Measurements from ENCODE around the gene PIP5K1B.

PIP5K1B gene

DNA sequence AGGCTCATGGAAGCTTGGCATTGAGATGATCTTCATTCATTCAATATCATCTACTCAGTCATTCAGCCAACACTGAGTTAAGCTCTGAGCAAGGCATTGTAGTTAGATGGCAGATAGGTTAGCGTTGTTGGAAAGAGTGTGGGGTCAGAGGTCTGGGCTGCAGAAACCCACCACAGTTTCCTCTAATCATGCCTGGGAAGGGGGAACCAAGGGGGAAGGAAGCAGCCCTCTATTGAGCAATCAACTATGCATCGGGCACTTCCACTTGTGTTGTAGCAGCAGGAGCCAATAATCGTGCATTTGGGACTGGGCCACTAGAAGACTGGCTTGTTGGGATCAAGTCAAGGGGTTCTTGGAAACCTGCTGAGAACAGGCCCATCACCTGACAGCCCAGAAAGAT, 139.1 kb downstream of the PIP5K1B start:
- no peak for ATAC-seq

DNA sequence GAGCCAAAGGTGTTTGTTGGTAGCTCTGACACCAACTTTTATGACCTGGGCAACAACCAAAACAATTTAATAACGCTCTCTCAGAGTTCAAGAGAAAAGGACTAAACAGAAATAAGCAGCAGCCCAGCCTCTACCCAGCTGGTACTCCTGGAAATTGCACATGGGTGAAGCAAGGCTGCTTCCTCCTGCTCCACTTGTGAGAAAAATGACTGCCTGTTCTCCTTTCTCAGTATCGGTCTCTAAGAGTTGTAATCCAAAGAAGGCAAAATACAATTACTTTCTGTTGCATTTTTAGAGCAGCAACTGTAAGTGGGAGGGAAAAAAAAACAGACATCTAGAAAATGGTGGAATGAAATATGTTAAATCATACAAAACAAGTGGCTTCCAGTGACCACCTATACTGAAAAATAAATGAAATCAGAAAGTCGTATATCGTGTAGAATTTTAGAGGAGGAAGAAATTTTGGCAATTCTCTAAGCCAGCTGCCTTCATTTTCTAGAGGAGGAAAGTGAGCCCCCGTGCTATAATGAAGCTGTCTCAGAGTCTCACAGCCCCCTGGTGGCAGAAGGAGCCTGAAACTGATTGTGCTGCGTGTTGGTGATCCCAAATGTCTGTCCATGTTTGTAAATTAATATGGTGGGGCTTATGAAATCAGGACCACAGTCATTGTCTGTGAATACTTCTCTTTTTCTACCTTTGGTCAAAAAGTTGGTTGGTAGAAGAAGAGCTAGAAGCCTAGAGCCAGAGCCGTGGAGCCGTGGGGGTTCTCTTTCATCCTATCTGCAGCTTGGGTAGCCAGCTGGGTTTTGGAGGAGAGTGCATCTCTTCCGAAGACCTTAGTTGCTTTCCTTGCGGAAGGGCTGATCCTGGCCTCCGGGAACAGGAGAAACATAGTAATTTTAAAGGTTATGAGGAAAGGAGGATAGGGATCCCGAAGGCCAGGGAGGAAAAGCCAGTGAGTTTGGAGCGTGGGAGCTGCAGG, 139.9 kb downstream of the PIP5K1B start:
- peak; percentile 74; the same call in 2 of the 3 replicates for ATAC-seq
- no peak for TF ChIP-seq ISL1 (CRISPR knock-in tag; IDR thresholded peaks at IDR 0.05)
- no peak for TF ChIP-seq RARB (CRISPR knock-in tag; IDR thresholded peaks at IDR 0.05)
- no peak for TF ChIP-seq PPARA (CRISPR knock-in tag; IDR thresholded peaks at IDR 0.05; ENCODE audit: borderline replicate concordance)
- no peak for TF ChIP-seq ZFP3 (CRISPR knock-in tag; IDR thresholded peaks at IDR 0.05)
- TF ChIP-seq, protein P1, sequence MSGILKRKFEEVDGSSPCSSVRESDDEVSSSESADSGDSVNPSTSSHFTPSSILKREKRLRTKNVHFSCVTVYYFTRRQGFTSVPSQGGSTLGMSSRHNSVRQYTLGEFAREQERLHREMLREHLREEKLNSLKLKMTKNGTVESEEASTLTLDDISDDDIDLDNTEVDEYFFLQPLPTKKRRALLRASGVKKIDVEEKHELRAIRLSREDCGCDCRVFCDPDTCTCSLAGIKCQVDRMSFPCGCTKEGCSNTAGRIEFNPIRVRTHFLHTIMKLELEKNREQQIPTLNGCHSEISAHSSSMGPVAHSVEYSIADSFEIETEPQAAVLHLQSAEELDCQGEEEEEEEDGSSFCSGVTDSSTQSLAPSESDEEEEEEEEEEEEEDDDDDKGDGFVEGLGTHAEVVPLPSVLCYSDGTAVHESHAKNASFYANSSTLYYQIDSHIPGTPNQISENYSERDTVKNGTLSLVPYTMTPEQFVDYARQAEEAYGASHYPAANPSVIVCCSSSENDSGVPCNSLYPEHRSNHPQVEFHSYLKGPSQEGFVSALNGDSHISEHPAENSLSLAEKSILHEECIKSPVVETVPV (CRISPR knock-in tag; IDR thresholded peaks at IDR 0.05), result no peak
- TF ChIP-seq ZFP30 (CRISPR knock-in tag; IDR thresholded peaks at IDR 0.05), result no peak
- no peak for TF ChIP-seq CSDC2 (CRISPR knock-in tag; IDR thresholded peaks at IDR 0.05)
- no peak for TF ChIP-seq TOX (CRISPR knock-in tag; IDR thresholded peaks at IDR 0.05; ENCODE audit: borderline replicate concordance)

More for the DNA sequence above, 139.1 kb downstream of the PIP5K1B start:
- TF ChIP-seq, protein P2, sequence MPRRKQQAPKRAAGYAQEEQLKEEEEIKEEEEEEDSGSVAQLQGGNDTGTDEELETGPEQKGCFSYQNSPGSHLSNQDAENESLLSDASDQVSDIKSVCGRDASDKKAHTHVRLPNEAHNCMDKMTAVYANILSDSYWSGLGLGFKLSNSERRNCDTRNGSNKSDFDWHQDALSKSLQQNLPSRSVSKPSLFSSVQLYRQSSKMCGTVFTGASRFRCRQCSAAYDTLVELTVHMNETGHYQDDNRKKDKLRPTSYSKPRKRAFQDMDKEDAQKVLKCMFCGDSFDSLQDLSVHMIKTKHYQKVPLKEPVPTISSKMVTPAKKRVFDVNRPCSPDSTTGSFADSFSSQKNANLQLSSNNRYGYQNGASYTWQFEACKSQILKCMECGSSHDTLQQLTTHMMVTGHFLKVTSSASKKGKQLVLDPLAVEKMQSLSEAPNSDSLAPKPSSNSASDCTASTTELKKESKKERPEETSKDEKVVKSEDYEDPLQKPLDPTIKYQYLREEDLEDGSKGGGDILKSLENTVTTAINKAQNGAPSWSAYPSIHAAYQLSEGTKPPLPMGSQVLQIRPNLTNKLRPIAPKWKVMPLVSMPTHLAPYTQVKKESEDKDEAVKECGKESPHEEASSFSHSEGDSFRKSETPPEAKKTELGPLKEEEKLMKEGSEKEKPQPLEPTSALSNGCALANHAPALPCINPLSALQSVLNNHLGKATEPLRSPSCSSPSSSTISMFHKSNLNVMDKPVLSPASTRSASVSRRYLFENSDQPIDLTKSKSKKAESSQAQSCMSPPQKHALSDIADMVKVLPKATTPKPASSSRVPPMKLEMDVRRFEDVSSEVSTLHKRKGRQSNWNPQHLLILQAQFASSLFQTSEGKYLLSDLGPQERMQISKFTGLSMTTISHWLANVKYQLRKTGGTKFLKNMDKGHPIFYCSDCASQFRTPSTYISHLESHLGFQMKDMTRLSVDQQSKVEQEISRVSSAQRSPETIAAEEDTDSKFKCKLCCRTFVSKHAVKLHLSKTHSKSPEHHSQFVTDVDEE (CRISPR knock-in tag; IDR thresholded peaks at IDR 0.05), result no peak
- TF ChIP-seq, protein P3, sequence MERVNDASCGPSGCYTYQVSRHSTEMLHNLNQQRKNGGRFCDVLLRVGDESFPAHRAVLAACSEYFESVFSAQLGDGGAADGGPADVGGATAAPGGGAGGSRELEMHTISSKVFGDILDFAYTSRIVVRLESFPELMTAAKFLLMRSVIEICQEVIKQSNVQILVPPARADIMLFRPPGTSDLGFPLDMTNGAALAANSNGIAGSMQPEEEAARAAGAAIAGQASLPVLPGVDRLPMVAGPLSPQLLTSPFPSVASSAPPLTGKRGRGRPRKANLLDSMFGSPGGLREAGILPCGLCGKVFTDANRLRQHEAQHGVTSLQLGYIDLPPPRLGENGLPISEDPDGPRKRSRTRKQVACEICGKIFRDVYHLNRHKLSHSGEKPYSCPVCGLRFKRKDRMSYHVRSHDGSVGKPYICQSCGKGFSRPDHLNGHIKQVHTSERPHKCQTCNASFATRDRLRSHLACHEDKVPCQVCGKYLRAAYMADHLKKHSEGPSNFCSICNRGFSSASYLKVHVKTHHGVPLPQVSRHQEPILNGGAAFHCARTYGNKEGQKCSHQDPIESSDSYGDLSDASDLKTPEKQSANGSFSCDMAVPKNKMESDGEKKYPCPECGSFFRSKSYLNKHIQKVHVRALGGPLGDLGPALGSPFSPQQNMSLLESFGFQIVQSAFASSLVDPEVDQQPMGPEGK (CRISPR knock-in tag; IDR thresholded peaks at IDR 0.05; ENCODE audit: borderline replicate concordance), result no peak
- TF ChIP-seq, protein P4, sequence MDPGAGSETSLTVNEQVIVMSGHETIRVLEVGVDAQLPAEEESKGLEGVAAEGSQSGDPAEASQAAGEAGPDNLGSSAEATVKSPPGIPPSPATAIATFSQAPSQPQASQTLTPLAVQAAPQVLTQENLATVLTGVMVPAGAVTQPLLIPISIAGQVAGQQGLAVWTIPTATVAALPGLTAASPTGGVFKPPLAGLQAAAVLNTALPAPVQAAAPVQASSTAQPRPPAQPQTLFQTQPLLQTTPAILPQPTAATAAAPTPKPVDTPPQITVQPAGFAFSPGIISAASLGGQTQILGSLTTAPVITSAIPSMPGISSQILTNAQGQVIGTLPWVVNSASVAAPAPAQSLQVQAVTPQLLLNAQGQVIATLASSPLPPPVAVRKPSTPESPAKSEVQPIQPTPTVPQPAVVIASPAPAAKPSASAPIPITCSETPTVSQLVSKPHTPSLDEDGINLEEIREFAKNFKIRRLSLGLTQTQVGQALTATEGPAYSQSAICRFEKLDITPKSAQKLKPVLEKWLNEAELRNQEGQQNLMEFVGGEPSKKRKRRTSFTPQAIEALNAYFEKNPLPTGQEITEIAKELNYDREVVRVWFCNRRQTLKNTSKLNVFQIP (CRISPR knock-in tag; IDR thresholded peaks at IDR 0.05; ENCODE audit: borderline replicate concordance, low read depth), result no peak
- TF ChIP-seq PPARA (CRISPR knock-in tag; IDR thresholded peaks at IDR 0.05; ENCODE audit: borderline replicate concordance) (no peak), SNAI2 (CRISPR knock-in tag; IDR thresholded peaks at IDR 0.05) (no peak), ZNF565 (CRISPR knock-in tag; conservative IDR thresholded peaks at IDR 0.05; ENCODE audit: low read depth) (no peak), ISL1 (CRISPR knock-in tag; IDR thresholded peaks at IDR 0.05) (no peak), CSDC2 (CRISPR knock-in tag; IDR thresholded peaks at IDR 0.05) (no peak), ZNF8 (CRISPR knock-in tag; IDR thresholded peaks at IDR 0.05) (no peak), ZFP3 (CRISPR knock-in tag; IDR thresholded peaks at IDR 0.05) (no peak), TCF4 (CRISPR knock-in tag; IDR thresholded peaks at IDR 0.05; ENCODE audit: borderline replicate concordance) (no peak), ZNF70 (CRISPR knock-in tag; IDR thresholded peaks at IDR 0.05) (no peak), TOX (CRISPR knock-in tag; IDR thresholded peaks at IDR 0.05; ENCODE audit: borderline replicate concordance) (no peak), OSR1 (CRISPR knock-in tag; IDR thresholded peaks at IDR 0.05) (no peak), ESRRG (CRISPR knock-in tag; IDR thresholded peaks at IDR 0.05) (no peak), ARNTL (CRISPR knock-in tag; IDR thresholded peaks at IDR 0.05; ENCODE audit: borderline replicate concordance, low read depth) (no peak)

DNA sequence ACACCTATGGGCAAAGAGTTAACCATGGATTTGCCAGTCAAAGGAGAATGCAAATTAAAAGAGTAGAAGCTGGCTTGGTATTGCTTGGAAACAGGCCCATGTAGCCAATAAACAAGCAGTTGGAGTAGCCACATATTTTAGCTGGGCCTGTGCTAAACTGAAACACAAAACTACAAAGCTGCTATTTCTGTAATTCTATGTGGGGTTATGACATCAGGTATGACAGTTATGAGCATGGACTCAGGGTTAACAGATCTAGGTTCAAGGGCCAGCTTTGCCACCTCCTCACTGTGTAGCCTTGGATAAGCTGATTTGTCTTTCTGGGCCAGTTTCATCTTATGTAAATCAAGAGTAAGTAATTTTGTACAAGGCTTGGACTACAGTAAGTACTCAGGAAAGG, 142.7 kb downstream of the PIP5K1B start:
- no peak for ATAC-seq
- no peak for TF ChIP-seq OSR1 (CRISPR knock-in tag; IDR thresholded peaks at IDR 0.05)
- TF ChIP-seq, protein P1 (CRISPR knock-in tag; IDR thresholded peaks at IDR 0.05), result no peak
- no peak for TF ChIP-seq ZNF565 (CRISPR knock-in tag; conservative IDR thresholded peaks at IDR 0.05; ENCODE audit: low read depth)
- TF ChIP-seq CSDC2 (CRISPR knock-in tag; IDR thresholded peaks at IDR 0.05), result no peak
- no peak for TF ChIP-seq ISL1 (CRISPR knock-in tag; IDR thresholded peaks at IDR 0.05)
- TF ChIP-seq ARNTL (CRISPR knock-in tag; IDR thresholded peaks at IDR 0.05; ENCODE audit: borderline replicate concordance, low read depth), result no peak
- no peak for TF ChIP-seq ZC3H10 (CRISPR knock-in tag; IDR thresholded peaks at IDR 0.05)
- no peak for TF ChIP-seq RARB (CRISPR knock-in tag; IDR thresholded peaks at IDR 0.05)
- no peak for TF ChIP-seq ZNF8 (CRISPR knock-in tag; IDR thresholded peaks at IDR 0.05)
- TF ChIP-seq BACH2 (CRISPR knock-in tag; IDR thresholded peaks at IDR 0.05; ENCODE audit: borderline replicate concordance), result no peak
- no peak for TF ChIP-seq TCF4 (CRISPR knock-in tag; IDR thresholded peaks at IDR 0.05; ENCODE audit: borderline replicate concordance)
- no peak for TF ChIP-seq ZNF70 (CRISPR knock-in tag; IDR thresholded peaks at IDR 0.05)
- no peak for TF ChIP-seq TOX (CRISPR knock-in tag; IDR thresholded peaks at IDR 0.05; ENCODE audit: borderline replicate concordance)
- TF ChIP-seq, protein P3 (CRISPR knock-in tag; IDR thresholded peaks at IDR 0.05; ENCODE audit: borderline replicate concordance), result no peak
- TF ChIP-seq ZFP30 (CRISPR knock-in tag; IDR thresholded peaks at IDR 0.05), result no peak
- TF ChIP-seq, protein P5, sequence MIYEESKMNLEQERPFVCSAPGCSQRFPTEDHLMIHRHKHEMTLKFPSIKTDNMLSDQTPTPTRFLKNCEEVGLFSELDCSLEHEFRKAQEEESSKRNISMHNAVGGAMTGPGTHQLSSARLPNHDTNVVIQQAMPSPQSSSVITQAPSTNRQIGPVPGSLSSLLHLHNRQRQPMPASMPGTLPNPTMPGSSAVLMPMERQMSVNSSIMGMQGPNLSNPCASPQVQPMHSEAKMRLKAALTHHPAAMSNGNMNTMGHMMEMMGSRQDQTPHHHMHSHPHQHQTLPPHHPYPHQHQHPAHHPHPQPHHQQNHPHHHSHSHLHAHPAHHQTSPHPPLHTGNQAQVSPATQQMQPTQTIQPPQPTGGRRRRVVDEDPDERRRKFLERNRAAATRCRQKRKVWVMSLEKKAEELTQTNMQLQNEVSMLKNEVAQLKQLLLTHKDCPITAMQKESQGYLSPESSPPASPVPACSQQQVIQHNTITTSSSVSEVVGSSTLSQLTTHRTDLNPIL (CRISPR knock-in tag; IDR thresholded peaks at IDR 0.05; ENCODE audit: low read depth), result no peak

Data from SK-N-SH treated with all-trans-retinoic acid at 6 μM for 48 hours (cell line).